AG09319 (cell line): ENCODE results near the gene PADI1.

Source experiments
- DNase-seq: peaks from one replicate; pipeline ENCODE4 v3.0.0-alpha.2; 2010; ENCODE audit warnings: low read depth; ENCODE audit errors: extremely low read depth
- TF ChIP-seq, protein P1 (sequence below): IDR thresholded peaks from 2 replicates; pipeline ENCODE4 v1.5.1; 2011; ENCODE audit warnings: low read depth, mild to moderate bottlenecking, inconsistent platforms, low read length, moderate library complexity

The PADI1 gene

DNA sequence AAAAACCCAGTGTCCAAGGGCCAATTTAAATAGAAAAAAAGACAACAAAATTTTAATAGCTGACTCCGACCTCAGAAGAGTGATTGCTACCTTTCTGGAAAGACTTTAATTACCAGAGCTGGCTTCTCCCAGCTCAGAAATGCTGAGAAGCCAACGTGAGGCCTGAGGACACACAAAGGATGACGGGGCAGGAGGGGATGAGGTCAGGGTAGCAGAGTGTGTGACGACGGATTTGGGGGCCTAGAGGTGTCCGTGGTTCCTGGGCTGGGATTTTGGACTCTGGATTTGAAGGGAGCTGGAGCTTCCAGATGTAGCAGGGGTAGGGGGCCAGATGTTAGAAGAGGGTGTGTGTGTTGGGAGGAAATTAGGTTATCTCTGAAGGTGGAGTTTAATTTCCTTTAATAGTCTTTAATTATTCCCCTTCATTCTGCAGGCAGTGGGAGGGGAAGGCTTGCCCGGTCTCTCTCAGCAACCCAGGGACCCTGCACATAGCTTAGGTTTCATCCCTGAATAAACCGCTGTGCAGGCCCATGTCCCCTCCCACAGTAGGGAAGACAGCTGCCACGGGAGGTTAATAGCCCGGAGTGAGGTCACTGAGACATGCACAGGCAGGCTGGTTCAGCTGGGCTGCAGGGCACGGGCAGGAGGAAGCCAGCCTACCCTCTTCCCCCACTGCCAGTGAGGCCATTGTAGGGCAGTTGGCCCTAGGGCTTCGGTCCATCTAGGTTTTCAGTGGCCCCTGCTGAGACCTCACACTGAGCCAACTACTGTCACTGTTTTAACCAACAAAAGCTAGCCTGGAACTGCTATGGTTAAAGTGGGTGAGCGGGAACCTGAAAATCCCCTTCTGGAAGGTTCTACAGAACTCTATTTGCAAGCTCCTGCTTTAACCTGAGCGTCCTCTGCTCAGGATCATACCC, 40.2 kb downstream of the PADI1 start:
- DNase-seq: no peak
- TF ChIP-seq, protein P1, sequence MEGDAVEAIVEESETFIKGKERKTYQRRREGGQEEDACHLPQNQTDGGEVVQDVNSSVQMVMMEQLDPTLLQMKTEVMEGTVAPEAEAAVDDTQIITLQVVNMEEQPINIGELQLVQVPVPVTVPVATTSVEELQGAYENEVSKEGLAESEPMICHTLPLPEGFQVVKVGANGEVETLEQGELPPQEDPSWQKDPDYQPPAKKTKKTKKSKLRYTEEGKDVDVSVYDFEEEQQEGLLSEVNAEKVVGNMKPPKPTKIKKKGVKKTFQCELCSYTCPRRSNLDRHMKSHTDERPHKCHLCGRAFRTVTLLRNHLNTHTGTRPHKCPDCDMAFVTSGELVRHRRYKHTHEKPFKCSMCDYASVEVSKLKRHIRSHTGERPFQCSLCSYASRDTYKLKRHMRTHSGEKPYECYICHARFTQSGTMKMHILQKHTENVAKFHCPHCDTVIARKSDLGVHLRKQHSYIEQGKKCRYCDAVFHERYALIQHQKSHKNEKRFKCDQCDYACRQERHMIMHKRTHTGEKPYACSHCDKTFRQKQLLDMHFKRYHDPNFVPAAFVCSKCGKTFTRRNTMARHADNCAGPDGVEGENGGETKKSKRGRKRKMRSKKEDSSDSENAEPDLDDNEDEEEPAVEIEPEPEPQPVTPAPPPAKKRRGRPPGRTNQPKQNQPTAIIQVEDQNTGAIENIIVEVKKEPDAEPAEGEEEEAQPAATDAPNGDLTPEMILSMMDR: no peak

- no peak for DNase-seq
- TF ChIP-seq, protein P1: no peak
These were observed 40.9 kb downstream of the PADI1 start for GRCh38 chr1:17245816-17246325.

DNA sequence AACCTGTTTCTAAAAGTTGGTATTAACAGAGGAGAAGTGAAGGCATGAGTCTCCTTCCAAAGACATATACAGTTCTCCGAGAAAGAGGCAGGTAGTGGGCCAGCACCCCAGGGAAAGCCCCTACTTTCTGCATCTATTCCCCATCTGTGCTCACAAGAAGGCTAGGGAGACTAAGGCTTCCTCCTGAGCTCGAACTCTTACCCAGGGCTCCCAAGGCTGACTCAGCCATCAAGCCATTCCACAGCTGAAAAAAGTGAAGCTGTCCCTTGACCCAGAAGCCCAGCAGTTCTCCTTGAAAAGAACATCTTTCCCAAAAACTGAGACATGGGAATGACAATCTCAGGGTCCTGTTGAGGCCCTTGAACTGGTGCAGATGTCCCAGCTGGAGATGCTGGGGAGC, 42.0 kb downstream of the PADI1 start:
- TF ChIP-seq, protein P1: no peak
- DNase-seq: no peak

DNA sequence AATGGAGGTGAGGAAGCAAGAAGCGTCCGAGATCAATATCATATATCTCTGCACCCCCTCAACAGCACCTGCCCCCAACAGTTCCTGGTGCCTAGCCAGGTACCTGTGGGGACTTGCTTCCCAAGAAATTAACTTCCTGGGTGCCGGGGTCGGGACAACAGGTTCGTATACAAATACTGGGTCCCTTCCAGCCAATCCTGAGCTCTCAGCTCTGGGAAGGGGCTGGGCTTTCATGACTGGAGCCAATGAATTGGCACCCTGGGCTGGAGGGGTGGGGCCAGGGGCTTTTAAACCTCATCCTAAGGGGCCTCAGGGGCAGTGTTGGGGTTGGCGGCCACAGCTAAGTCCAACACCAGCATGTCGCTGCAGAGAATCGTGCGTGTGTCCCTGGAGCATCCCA, 43.9 kb downstream of the PADI1 start, which contains the start of gene PADI3:
TSS of gene PADI3 (plus strand) at position 318 of the 400 bp plus-strand sequence. CDS start at position 358, 40 bp downstream.
- no peak for DNase-seq
- TF ChIP-seq, protein P1: no peak

DNA sequence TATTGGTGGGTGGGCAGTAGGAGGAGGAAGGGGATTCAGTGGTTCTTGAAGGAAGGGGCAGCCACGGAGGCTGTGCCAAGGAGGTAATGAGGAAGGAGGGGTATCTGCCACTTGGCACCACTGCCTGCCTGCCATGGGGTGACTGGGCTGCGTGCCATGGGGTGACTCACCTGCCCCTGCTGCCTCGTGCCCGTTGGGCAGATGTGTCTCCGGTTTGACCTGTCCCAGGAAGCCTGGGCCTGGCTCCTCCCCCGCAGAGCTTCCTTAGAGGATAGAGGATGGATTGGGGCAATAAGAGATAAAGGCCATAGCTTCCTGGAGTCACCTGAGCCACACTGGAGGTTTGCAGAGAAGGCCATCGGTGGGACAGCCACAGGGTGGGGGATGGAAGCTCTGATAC, 45.7 kb downstream of the PADI1 start:
- DNase-seq: no peak
- TF ChIP-seq, protein P1: no peak

GRCh38 chr1:17251246-17251645, 46.3 kb downstream of the PADI1 start:
- DNase-seq: no peak

More at GRCh38 chr1:17251246-17251645, 46.3 kb downstream of the PADI1 start:
- TF ChIP-seq, protein P1: no peak
